Common myeloid progenitor, CD34-positive (primary cell): ENCODE results near the gene PMEPA1.

Experiments
- CTCF ChIA-PET: fragments of 350-600 bp; sonication (Branson Sonifier 250); formaldehyde crosslinking; loops from one replicate; lab custom pipeline; 2021; ENCODE audit warnings: antibody characterized with exemption; lab: Charles Lee
- POLR2A ChIA-PET: fragments of 350-600 bp; sonication (Branson Sonifier 250); formaldehyde crosslinking; loops from one replicate; lab custom pipeline; 2021; ENCODE audit warnings: antibody characterized with exemption; lab: Charles Lee
- DNase-seq, 3 donors: peaks; one replicate each; pipeline versions ENCODE4 v3.0.0 to v3.0.0-alpha.2; 2013
- H3K27ac ChIP-seq, 2 experiments: 1 replicate in 1 of 2; 2 replicates in 1 of 2; pipeline ENCODE4 v1.7.0; 2013; ENCODE audit warnings: inconsistent platforms in 2 of 2, low read length in 2 of 2, mild to moderate bottlenecking in 2 of 2, low read depth in 1 of 2, moderate library complexity in 1 of 2; ENCODE audit not compliant: severe bottlenecking in 2 of 2, insufficient read depth in 1 of 2, poor library complexity in 1 of 2
- H3K27me3 ChIP-seq, 5 experiments: replicated peaks in 2 of 5; 1 replicate in 3 of 5; 2 replicates in 2 of 5; pipeline versions ENCODE4 v1.6.1 to v1.7.0; 2013; ENCODE audit warnings: low read length in 4 of 5, mild to moderate bottlenecking in 2 of 5, moderate library complexity in 2 of 5, inconsistent platforms in 1 of 5; ENCODE audit not compliant: insufficient read depth in 5 of 5, control insufficient read depth in 4 of 5
- H3K36me3 ChIP-seq, 4 experiments: 1 replicate in 2 of 4; 2 replicates in 2 of 4; pipeline versions ENCODE4 v1.6.1 to v1.7.0; 2013; ENCODE audit warnings: low read length in 3 of 4, control low read depth in 1 of 4, mild to moderate bottlenecking in 1 of 4; ENCODE audit not compliant: control insufficient read depth in 4 of 4, insufficient read depth in 4 of 4
- H3K4me1 ChIP-seq, 4 experiments: 1 replicate in 3 of 4; 2 replicates in 1 of 4; pipeline versions ENCODE4 v1.6.1 to v1.7.1; 2013; ENCODE audit warnings: low read length in 3 of 4, mild to moderate bottlenecking in 3 of 4, control low read depth in 1 of 4, inconsistent platforms in 1 of 4, moderate library complexity in 1 of 4; ENCODE audit not compliant: control insufficient read depth in 4 of 4, insufficient read depth in 4 of 4; ENCODE audit errors: control extremely low read depth in 1 of 4
- H3K4me3 ChIP-seq, 7 experiments: 1 replicate in 4 of 7; 2 replicates in 3 of 7; pipeline versions ENCODE4 v1.5.1 to v1.7.0; 2013; ENCODE audit warnings: mild to moderate bottlenecking in 7 of 7, low read length in 6 of 7, moderate library complexity in 6 of 7, inconsistent platforms in 2 of 7, low read depth in 2 of 7, control low read depth in 1 of 7; ENCODE audit not compliant: insufficient read depth in 4 of 7, control insufficient read depth in 1 of 7; ENCODE audit errors: extremely low read depth in 1 of 7
- H3K9me3 ChIP-seq, 5 experiments: 1 replicate in 4 of 5; 2 replicates in 1 of 5; pipeline versions ENCODE4 v1.6.1 to v1.7.1; 2013; ENCODE audit warnings: low read length in 4 of 5, mild to moderate bottlenecking in 2 of 5, inconsistent platforms in 1 of 5, low read depth in 1 of 5, moderate library complexity in 1 of 5; ENCODE audit not compliant: control insufficient read depth in 4 of 5, insufficient read depth in 2 of 5; ENCODE audit errors: control extremely low read depth in 1 of 5
- WGBS: methylation state at CpG from one replicate; pipeline ENCODE4 v1.1.5; 2013; ENCODE audit not compliant: insufficient coverage; 5-methylcytosine and 5-hydroxymethylcytosine counted together

PMEPA1 gene

GRCh38 chr20:57647933-57648785, 61.7 kb downstream of the PMEPA1 start:
- POLR2A ChIA-PET = no interaction called here
- Histone ChIP-seq H3K27ac (no peak overlapping the region), H3K4me1 (no peaks in the 10 kb centered on the region), H3K9me3 (peaks cover 0 to 17% (median 4%) of the 10 kb centered on the region in 5 experiments), H3K27me3 (peaks cover 0 to 8% (median 0%) of the 10 kb centered on the region in 5 experiments), H3K4me3 (no peak overlapping the region), H3K36me3 (peaks cover 0 to 5% (median 0%) of the 10 kb centered on the region in 4 experiments)
- CTCF ChIA-PET = interaction anchor here (0.7 to 3.0 kb wide), 8 partner anchors 9 to 562 kb away, joined by 3 to 10 read pairs (median 3); partner anchors contain the start of gene ZBP1
- no peak for DNase-seq
- WGBS = 94% methylated on average over 23 of the region's 23 CpGs

DNA sequence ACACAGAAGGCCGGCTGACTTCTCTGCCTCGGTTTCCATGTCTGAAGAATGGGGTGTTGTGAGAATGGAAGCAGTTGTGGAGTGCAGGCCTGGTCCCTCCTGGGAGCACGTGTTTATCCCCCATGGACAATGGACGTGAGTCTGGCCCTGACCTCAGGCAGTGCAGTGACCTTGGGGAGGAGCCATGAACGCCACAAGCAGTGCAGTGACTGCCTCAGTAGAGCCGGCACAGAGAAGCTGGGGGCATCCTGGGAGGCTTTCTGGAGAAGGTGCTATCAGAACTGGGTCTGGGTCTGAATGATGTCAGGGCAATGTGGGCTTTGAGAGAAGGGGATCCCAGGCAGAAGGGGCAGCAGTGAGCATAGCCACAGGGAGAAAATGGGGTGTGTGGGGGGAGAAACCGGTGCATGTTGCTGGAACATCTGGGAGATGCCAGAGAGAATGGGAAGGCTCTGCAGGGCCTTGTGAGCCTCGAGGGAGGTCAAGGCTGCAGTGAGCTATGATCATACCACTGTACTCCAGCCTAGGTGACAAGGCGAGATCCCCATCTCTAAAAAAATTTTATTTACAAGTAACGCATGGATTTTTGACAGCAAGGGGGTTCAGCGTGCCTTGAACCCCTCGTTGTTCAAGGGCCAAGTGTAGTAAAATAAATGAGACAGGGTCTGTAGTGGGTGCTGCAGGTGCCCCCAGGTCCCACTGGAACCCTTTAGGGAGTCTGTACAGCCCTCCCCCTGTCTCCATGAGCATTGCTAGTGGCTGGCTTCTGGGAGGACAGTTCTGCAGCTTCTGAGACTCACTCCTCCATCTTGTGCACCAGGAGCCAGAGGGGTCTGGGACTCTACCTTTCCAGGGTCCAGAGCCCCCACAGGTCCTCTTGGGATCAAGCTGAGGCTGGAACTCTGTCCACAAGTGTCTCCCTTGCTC, 62.5 kb downstream of the PMEPA1 start:
- Histone ChIP-seq H3K27me3 (peaks cover 0 to 8% (median 0%) of the 10 kb centered on the region in 5 experiments), H3K4me3 (no peak overlapping the region), H3K36me3 (peaks cover 0 to under 1% (median 0%) of the 10 kb centered on the region in 4 experiments), H3K4me1 (no peaks in the 10 kb centered on the region), H3K9me3 (peaks cover 0 to 18% (median 4%) of the 10 kb centered on the region in 5 experiments), H3K27ac (no peak overlapping the region)
- no peak for DNase-seq
- 96% methylated on average over 12 of the region's 12 CpGs for WGBS
- POLR2A ChIA-PET = no interaction called here
- CTCF ChIA-PET = interaction anchor here (1.1 to 3.0 kb wide), 5 partner anchors 9 to 563 kb away, joined by 3 to 10 read pairs (median 4); partner anchors contain the start of gene ZBP1

DNA sequence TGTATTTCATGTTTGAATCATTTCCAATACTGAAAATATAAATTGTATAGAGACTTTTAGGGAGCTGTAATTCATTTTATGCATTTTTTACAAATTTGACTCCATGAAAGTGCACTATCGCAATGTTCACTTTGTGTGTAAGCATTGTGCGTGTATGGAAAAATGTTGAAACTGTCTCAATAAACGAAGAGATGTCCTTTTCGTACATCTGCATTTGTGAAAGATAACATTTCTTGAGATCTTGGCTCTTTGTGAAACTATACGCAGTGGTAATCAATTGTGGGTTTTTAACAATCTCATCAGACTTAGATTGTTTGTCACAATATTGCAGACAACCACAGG, 70.9 kb downstream of the PMEPA1 start:
- H3K4me1 ChIP-seq = no peaks in the 10 kb centered on the region
- no peak overlapping the region for H3K27ac ChIP-seq
- H3K27me3 ChIP-seq = no peaks in the 10 kb centered on the region
- H3K36me3 ChIP-seq = no peaks in the 10 kb centered on the region
- WGBS = 100% methylated on average over 4 of the region's 5 CpGs
- CTCF ChIA-PET = no interaction called here
- no peak for DNase-seq
- peaks cover 5 to 24% (median 7%) of the 10 kb centered on the region in 5 experiments for H3K9me3 ChIP-seq
- no peak overlapping the region for H3K4me3 ChIP-seq
- POLR2A ChIA-PET = no interaction called here

DNA sequence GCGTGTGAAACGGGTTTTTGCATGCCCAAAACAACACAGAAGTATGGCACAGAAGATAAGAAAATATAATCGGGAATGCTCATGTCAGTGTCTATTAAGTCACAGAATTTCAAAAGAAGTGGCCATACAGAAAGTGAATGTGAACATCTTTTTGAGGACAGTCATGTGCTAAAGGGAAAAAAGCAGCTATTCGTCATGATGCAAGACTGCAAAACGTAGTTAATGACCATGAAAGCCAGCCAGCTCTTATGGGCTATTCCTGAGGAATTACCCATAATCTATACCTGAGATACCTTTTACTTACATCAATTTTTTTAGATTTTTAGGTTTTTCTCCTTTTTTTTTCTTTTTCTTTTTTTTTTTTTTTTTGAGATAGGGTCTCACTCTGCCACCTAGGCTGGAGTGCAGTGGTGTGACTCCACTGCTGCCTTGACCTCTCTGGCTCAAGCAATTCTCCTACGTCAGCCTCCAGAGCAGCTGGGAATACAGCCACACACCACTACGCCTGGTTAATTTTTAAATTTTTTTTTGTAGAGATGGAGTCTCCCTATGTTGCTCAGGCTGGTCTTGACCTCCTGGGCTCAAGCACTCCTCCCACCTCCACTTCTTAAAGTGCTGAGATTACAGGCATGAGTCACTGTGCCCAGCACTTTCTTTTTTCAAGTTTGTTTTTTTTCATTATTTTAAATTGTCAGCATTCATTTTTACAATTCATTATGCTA, 71.5 kb downstream of the PMEPA1 start:
- CTCF ChIA-PET = no interaction called here
- 94% methylated on average over 4 of the region's 7 CpGs for WGBS
- DNase-seq = no peak
- no peak overlapping the region for H3K4me3 ChIP-seq
- no peak overlapping the region for H3K27ac ChIP-seq
- POLR2A ChIA-PET = no interaction called here
- H3K27me3 ChIP-seq = no peaks in the 10 kb centered on the region
- peaks cover 3 to 18% (median 5%) of the 10 kb centered on the region in 5 experiments for H3K9me3 ChIP-seq
- no peaks in the 10 kb centered on the region for H3K4me1 ChIP-seq
- H3K36me3 ChIP-seq = no peaks in the 10 kb centered on the region

- POLR2A ChIA-PET = no interaction called here
- H3K27ac ChIP-seq = no peak overlapping the region
Observed at GRCh38 chr20:57633945-57634491, 75.8 kb downstream of the PMEPA1 start.

GRCh38 chr20:57632286-57632685, 77.5 kb downstream of the PMEPA1 start:
- ChIA-PET POLR2A (no interaction called here), CTCF (no interaction called here)
- Histone ChIP-seq H3K27me3 (no peaks in the 10 kb centered on the region), H3K4me1 (peaks cover 10 to 31% (median 26%) of the 10 kb centered on the region in 4 experiments), H3K27ac (no peak overlapping the region), H3K9me3 (peaks cover 3 to 15% (median 5%) of the 10 kb centered on the region in 5 experiments), H3K36me3 (no peaks in the 10 kb centered on the region), H3K4me3 (no peak overlapping the region)
- DNase-seq = no peak
- 100% methylated on average over 1 of the region's 2 CpGs for WGBS

More at GRCh38 chr20:57633945-57634491, 75.8 kb downstream of the PMEPA1 start:
- DNase-seq = no peak
- CTCF ChIA-PET = no interaction called here
- peaks cover 3 to 15% (median 5%) of the 10 kb centered on the region in 5 experiments for H3K9me3 ChIP-seq
- WGBS = 96% methylated on average over 2 of the region's 2 CpGs
- no peaks in the 10 kb centered on the region for H3K36me3 ChIP-seq
- H3K4me3 ChIP-seq = no peak overlapping the region
- H3K27me3 ChIP-seq = no peaks in the 10 kb centered on the region
- H3K4me1 ChIP-seq = peaks cover 4 to 17% (median 10%) of the 10 kb centered on the region in 4 experiments
